HG03575 (cell line): ENCODE results near the gene COG1.

Experiments used
- ATAC-seq: cut with Tn5 transposase; IDR thresholded peaks from one replicate; pipeline ENCODE4 v1.9.1; 2021; ENCODE audit not compliant: unreplicated experiment, insufficient number of reproducible peaks, low FRiP score; ENCODE audit errors: extremely low read depth

The COG1 gene

DNA sequence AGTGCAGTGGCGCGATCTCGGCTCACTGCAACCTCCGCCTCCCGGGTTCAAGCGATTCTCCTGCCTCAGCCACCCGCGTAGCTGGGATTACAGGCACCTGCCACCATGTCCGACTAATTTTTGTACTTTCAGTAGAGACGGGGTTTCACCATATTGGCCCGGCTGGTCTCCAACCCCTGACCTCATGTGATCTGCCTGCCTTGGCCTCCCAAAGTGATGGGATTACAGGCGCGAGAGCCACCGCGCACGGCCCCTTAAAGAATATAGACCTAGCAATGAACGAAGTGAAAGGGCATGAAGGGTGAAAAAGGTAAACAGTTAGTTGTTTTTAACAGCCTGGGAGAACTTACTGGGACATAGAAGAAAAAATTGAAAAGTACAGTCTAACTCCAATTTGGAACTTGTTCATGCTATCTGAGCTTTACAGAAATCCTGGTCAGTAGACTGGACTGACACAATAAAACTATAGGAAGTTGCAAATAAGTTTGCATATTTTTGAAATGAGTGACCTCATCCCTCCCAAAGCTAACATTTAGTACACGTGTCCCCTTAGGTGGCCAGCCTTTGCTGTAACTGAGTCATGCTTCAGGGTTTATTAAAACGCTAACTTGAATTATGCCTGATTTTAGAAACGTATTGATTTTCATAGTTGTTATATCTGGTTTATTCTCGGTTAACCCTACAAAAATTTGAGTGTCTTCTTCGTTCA, 1.8 kb downstream of the COG1 start:
- ATAC-seq = no peak

DNA sequence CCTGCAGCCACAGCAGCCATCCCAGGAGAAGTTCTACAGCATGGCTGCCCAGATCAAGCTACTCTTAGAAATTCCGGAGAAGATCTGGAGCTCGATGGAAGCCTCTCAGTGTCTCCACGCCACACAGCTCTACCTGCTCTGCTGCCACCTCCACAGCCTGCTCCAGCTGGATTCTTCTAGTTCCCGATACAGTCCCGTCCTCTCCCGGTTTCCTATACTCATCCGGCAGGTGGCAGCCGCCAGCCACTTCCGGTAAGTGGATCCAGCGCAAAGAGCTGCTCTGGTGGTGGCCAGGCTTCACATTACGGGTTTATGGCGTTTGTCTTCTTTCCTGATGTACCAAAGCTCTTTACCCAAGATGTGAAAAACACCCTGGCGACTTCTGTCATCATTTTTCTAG, 3.6 kb downstream of the COG1 start:
- ATAC-seq = no peak

- ATAC-seq = no peak
These were observed 4.3 kb downstream of the COG1 start for GRCh38 chr17:73197161-73197560.

DNA sequence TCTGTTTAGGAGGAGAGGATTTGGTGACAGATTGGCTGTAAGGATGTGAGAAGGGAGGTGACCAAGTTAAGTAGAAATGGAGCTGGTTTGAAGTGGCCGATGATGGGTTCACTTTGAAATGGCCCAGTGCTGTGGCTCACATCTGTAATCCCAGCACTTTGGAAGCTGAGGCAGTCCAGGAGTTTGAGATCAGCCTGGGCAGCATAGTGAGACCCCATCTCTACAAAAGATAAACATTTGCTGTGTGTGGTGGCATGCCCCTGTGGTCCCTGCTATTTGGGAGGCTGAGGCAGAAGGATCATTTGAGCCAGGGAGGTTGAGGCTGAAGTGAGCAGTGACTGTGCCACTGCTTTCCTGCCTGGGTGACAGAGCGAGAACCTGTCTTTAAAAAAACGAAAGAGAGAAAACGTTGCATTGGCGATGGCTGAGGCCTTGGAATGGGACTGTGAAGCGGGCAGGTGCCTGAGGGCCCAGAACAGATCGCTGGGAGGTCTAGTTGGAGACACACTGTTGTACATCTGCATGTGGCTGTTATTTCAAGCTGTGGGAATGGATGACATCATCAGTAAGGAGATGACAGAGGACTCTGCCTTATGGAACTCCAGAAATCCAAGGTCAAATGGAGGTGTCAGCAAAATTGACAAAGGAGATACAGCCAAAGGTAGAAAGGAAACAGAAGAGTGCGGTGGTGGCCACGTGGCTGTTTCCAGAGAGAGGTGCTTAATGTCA, 5.5 kb downstream of the COG1 start:
- ATAC-seq = no peak

GRCh38 chr17:73198930-73199260, 6.0 kb downstream of the COG1 start:
- no peak for ATAC-seq

- ATAC-seq = no peak
These were observed 7.0 kb downstream of the COG1 start for GRCh38 chr17:73199751-73200317.

- ATAC-seq = no peak
These were observed 7.6 kb downstream of the COG1 start for GRCh38 chr17:73200476-73200875.

- no peak for ATAC-seq
These were observed 8.6 kb downstream of the COG1 start for GRCh38 chr17:73201215-73202069.

GRCh38 chr17:73203135-73203787, 10.4 kb downstream of the COG1 start:
- no peak for ATAC-seq

DNA sequence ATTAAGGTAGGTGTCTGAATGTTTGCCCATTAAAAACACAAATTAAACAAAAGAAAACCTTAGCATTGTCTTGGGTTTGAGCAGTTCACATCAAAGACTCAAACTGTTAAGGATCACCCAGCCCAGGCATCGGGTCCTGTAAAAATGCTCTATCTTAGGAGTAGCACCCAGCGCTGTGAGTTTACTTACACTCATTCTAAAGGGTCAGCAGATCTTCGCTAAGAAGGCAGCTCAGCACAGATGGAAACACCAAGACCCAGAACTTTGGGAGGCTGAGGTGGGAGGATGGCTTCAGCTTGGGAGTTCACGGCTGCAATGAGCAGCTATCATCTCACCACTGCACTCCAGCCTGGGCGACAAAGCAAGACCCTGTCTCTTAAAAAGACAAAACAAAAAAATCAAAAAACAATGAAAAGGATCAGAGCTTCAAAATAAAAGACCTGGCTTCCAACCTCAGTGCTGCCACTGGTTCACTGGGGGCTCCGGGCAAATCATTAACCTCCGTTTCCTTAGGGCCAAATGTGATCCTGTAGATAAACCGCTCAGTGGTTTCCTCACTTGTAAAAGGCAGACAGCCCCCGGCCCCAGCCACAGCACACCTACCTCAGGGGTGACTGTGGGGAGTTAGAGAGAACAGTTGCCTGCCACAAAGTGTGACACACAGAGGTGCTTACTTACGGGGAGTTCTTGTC, 11.1 kb downstream of the COG1 start:
- ATAC-seq = no peak

DNA sequence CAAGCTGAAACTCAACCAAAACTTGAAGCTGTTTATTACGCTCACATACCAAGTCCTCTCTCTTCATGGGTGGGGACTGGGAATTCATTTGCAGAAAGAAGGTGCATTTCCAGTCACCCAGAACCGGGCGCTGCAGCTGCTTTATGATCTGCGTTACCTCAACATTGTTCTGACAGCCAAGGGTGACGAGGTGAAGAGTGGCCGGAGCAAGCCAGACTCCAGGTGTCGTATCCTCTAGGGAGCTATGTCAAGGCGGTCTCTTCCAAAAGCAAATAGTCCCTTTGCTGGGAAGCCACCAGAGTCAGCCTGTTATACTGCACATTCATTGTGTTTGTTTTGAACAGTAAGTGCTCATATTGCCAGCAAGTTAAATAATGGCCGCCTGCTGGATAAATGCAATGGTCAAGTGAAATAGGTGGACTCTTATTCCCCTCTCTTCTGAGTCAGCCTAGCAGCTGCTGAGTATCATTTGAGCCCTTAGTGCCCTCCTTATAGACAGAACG, 12.7 kb downstream of the COG1 start:
- ATAC-seq = no peak

GRCh38 chr17:73208139-73208827, 15.4 kb downstream of the COG1 start:
- no peak for ATAC-seq

GRCh38 chr17:73209436-73209835, 16.6 kb downstream of the COG1 start:
- no peak for ATAC-seq

DNA sequence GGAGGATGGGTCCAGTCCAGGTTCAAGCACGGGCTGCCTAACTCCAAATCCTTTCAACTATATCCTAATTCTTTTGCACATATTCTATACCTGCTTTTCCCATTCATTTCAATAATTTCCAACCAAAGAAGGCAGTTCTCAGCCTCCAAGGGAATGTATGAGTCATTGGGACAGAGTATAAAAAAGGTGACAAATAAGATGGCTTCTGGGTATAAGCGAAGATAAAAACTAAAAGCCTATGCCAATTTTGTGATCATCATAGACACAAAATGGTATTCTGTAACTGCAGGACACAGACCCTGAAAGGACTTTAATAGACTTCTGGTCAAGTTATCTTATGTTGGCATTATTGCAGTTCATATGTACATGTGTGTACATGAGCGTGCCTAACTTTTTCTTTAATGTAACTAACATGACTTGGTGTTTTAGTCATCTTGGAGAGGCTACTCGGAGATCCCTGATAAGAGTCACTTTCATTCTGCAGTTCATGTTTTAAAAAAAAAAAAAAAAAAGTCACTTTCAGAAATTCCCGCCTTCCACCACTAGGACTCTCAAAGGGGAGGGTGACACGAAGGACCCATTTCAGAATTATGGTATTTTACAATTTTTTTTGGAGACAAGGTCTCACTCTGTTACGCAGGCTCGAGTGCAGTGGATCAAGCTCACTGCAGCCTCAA, 17.3 kb downstream of the COG1 start:
- ATAC-seq = no peak

DNA sequence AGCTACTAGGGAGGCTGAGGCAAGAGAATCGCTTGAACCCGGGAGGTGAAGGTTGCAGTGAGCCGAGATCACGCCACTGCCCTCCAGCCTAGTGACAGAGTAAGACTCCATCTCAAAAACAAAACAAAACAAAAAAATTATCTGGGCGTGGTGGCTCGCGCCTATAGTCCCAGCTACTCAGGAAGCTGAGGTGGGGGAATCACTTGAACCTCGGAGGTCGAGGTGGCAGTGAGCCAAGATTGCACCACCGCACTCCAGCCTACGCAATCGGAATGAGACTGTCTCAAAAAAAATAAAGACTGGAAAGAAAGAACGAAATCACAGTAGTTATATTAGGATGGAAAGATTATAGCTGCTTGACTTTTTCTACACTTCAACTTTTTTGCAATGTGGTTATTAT, 18.9 kb downstream of the COG1 start:
- no peak for ATAC-seq

DNA sequence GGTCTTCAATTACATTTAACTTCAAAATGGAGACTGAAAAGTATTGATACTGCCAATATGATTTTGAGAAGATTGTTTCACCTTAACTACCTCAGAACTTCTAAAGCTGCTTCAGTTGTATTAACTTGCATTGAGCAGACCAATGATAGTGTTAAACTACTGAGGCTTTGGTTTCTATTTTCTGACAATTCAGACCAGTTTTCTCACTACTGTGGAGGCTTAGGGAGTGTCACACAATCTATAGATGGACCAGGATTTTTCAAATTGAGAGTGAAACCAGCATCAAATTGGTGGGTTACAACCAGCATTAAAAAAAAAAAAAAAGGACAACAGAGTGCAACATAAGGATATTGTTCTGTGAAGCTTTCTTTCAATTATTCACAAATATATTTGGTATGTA, 21.2 kb downstream of the COG1 start:
- no peak for ATAC-seq

DNA sequence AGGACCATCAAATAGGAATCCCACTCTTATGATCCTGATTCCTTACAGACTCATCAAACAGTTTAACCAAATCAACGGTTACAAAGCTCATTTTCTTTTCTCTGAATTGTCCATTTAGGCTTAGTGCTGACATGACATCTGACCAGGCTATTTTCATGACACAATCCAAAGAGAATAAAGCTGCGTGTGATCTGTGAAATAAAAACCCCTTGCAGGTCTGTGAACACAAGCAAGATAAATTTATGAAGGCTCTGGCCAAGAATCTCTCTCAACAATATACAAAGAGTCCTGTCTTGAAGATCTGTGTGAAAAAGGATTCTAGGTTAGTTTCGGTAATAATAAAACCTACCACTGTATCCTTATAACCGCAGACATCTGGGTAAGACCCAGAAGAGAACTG, 22.0 kb downstream of the COG1 start:
- ATAC-seq = no peak
